WTC11 (cell line): ENCODE measurements around the gene AGPS. TPM values are rescaled to one million over a fixed set of nuclear protein-coding genes. Genes with fewer than 3 reads are reported as not detected.

Source experiments
- ATAC-seq: fragments of 200-7000 bp; cut with Tn5 transposase; 2 replicates; pipeline ENCODE4 v1.10.0; 2021; ENCODE audit warnings: mild to moderate bottlenecking, moderate library complexity
- CTCF ChIA-PET: fragments of 300-600 bp; sonication (Branson Sonifier 250); formaldehyde crosslinking; loops from one replicate; lab custom pipeline; 2021; ENCODE audit warnings: antibody characterized with exemption; lab: Charles Lee
- POLR2A ChIA-PET: fragments of 350-600 bp; sonication (Branson Sonifier 250); formaldehyde crosslinking; loops from one replicate; lab custom pipeline; 2021; ENCODE audit warnings: antibody characterized with exemption; lab: Charles Lee
- DNase-seq: peaks from one replicate; pipeline ENCODE4 v3.0.0; 2021; ENCODE audit warnings: low spot score
- H3K27ac Mint-ChIP-seq: 2 replicates; pipeline ENCODE4 v1.8.0; 2021; ENCODE audit warnings: mixed read lengths
- H3K27me3 Mint-ChIP-seq: 2 replicates; pipeline ENCODE4 v1.8.0; 2021; ENCODE audit warnings: low read depth, mild to moderate bottlenecking, moderate library complexity, mixed read lengths
- H3K36me3 Mint-ChIP-seq: 2 replicates; pipeline ENCODE4 v1.8.0; 2021; ENCODE audit warnings: mixed read lengths
- H3K4me1 Mint-ChIP-seq: 2 replicates; pipeline ENCODE4 v1.8.0; 2022; ENCODE audit warnings: mixed read lengths
- H3K4me3 Mint-ChIP-seq: 2 replicates; pipeline ENCODE4 v1.8.0; 2021; ENCODE audit warnings: mild to moderate bottlenecking, moderate library complexity, mixed read lengths
- H3K9me3 Mint-ChIP-seq: 2 replicates; pipeline ENCODE4 v1.8.0; 2021; ENCODE audit warnings: mixed read lengths
- AFF4 ChIP-seq: sonication (generic); formaldehyde crosslinking; IDR thresholded peaks from 2 replicates; pipeline ENCODE4 v1.8.1; 2023; ENCODE audit warnings: mild to moderate bottlenecking, missing genetic modification reagents, borderline replicate concordance
- ATF6 ChIP-seq: sonication (generic); formaldehyde crosslinking; IDR thresholded peaks from 2 replicates; pipeline ENCODE4 v1.8.1; 2023; ENCODE audit warnings: mild to moderate bottlenecking, missing genetic modification reagents
- CBFB ChIP-seq: sonication (generic); formaldehyde crosslinking; IDR thresholded peaks from 2 replicates; pipeline ENCODE4 v1.8.1; 2022; ENCODE audit warnings: mild to moderate bottlenecking, low read depth, missing genetic modification reagents
- EMX1 ChIP-seq: fragments of 250-450 bp; sonication (Bioruptor Pico); IDR thresholded peaks from 2 replicates; pipeline ENCODE4 v1.8.0; 2021; ENCODE audit warnings: mild to moderate bottlenecking
- ESRRA ChIP-seq: sonication (generic); formaldehyde crosslinking; IDR thresholded peaks from 2 replicates; pipeline ENCODE4 v1.8.1; 2022; ENCODE audit warnings: mild to moderate bottlenecking, missing genetic modification reagents, borderline replicate concordance
- ETV6 ChIP-seq: sonication (generic); formaldehyde crosslinking; IDR thresholded peaks from 2 replicates; pipeline ENCODE4 v1.8.1; 2022; ENCODE audit warnings: mild to moderate bottlenecking, missing genetic modification reagents
- GRHL2 ChIP-seq: fragments of 250-450 bp; sonication (Bioruptor Pico); IDR thresholded peaks from 2 replicates; pipeline ENCODE4 v1.8.0; 2022; ENCODE audit warnings: mild to moderate bottlenecking, moderate library complexity; ENCODE audit not compliant: insufficient replicate concordance, severe bottlenecking
- IRF2 ChIP-seq: sonication (generic); formaldehyde crosslinking; IDR thresholded peaks from 2 replicates; pipeline ENCODE4 v1.8.0; 2022; ENCODE audit warnings: low read depth, missing genetic modification reagents, borderline replicate concordance
- JAZF1 ChIP-seq: fragments of 250-450 bp; sonication (Bioruptor Pico); IDR thresholded peaks from 2 replicates; pipeline ENCODE4 v1.9.0; 2021; ENCODE audit warnings: moderate library complexity, mild to moderate bottlenecking, inconsistent platforms
- MAX ChIP-seq: sonication (generic); formaldehyde crosslinking; IDR thresholded peaks from 2 replicates; pipeline ENCODE4 v1.8.0; 2022; ENCODE audit warnings: mild to moderate bottlenecking, missing genetic modification reagents
- NFATC4 ChIP-seq: fragments of 250-450 bp; sonication (Bioruptor Pico); IDR thresholded peaks from 2 replicates; pipeline ENCODE4 v1.9.0; 2021; ENCODE audit warnings: mild to moderate bottlenecking
- NFE2L1 ChIP-seq: sonication (generic); formaldehyde crosslinking; IDR thresholded peaks from 2 replicates; pipeline ENCODE4 v1.8.1; 2023; ENCODE audit warnings: missing genetic modification reagents
- PRRX2 ChIP-seq: fragments of 250-450 bp; sonication (Bioruptor Pico); IDR thresholded peaks from 2 replicates; pipeline ENCODE4 v1.8.0; 2021; ENCODE audit warnings: mild to moderate bottlenecking
- STAT6 ChIP-seq: sonication (generic); formaldehyde crosslinking; conservative IDR thresholded peaks from 2 replicates; pipeline ENCODE4 v1.8.1; 2023; ENCODE audit warnings: mild to moderate bottlenecking, low read depth, missing genetic modification reagents, moderate library complexity
- TEAD4 ChIP-seq: sonication (generic); formaldehyde crosslinking; IDR thresholded peaks from 2 replicates; pipeline ENCODE4 v1.8.0; 2022; ENCODE audit warnings: mild to moderate bottlenecking, missing genetic modification reagents
- TP53 ChIP-seq: sonication (generic); formaldehyde crosslinking; IDR thresholded peaks from 2 replicates; pipeline ENCODE4 v1.8.1; 2023; ENCODE audit warnings: mild to moderate bottlenecking, missing genetic modification reagents
- ZNF416 ChIP-seq: fragments of 250-450 bp; sonication (Bioruptor Pico); IDR thresholded peaks from 2 replicates; pipeline ENCODE4 v1.9.0; 2021; ENCODE audit warnings: mild to moderate bottlenecking, inconsistent platforms
- ZNF425 ChIP-seq: fragments of 250-450 bp; sonication (Bioruptor Pico); conservative IDR thresholded peaks from 2 replicates; pipeline ENCODE4 v1.9.0; 2021; ENCODE audit warnings: mild to moderate bottlenecking
- ZNF532 ChIP-seq: fragments of 250-450 bp; sonication (Bioruptor Pico); IDR thresholded peaks from 2 replicates; pipeline ENCODE4 v1.9.0; 2021; ENCODE audit warnings: mild to moderate bottlenecking, borderline replicate concordance
- total RNA-seq: library from RNA; stranded (reverse); gene quantifications from 3 replicates; pipeline ENCODE4 v1.2.3, GENCODE V29; 2021

AGPS gene
- total RNA-seq, 1 experiment from 2014 or later = 60.8 TPM

GRCh38 chr2:177385151-177385550 is 7.4 kb upstream of the AGPS start:
- Mint-ChIP-seq H3K4me1 (peaks cover 10% of the 10 kb centered on the region), H3K4me3 (no peak overlapping the region), H3K27ac (no peak overlapping the region), H3K9me3 (no peaks in the 10 kb centered on the region), H3K27me3 (no peaks in the 10 kb centered on the region), H3K36me3 (no peaks in the 10 kb centered on the region)
- POLR2A ChIA-PET = no interaction called here
- no peak for ATAC-seq
- TF ChIP-seq NFATC4 (no peak), ZNF532 (CRISPR knock-in tag) (no peak), PRRX2 (CRISPR knock-in tag) (no peak), TEAD4 (CRISPR knock-in tag) (no peak), ETV6 (CRISPR knock-in tag) (no peak), ATF6 (CRISPR knock-in tag) (no peak), STAT6 (CRISPR knock-in tag) (no peak), MAX (no peak), TP53 (CRISPR knock-in tag) (no peak), CBFB (CRISPR knock-in tag) (no peak), EMX1 (CRISPR knock-in tag) (no peak), JAZF1 (CRISPR knock-in tag) (no peak)
- DNase-seq = no peak
- CTCF ChIA-PET = interaction anchor here (0.7 kb wide), 2 partner anchors 184 to 378 kb away, joined by 3 read pairs; no protein-coding TSS in a partner anchor

- peaks cover 28% of the 10 kb centered on the region for H3K4me1 Mint-ChIP-seq
- peaks cover 8% of the 10 kb centered on the region for H3K27me3 Mint-ChIP-seq
- H3K4me3 Mint-ChIP-seq = peak overlapping the region; percentile 93
- H3K36me3 Mint-ChIP-seq = no peaks in the 10 kb centered on the region
- H3K9me3 Mint-ChIP-seq = no peaks in the 10 kb centered on the region
- no peak for DNase-seq
- peak overlapping the region; percentile 57 for H3K27ac Mint-ChIP-seq
- ATAC-seq = no peak
- CTCF ChIA-PET = interaction anchor here (1.1 to 2.2 kb wide), 4 partner anchors 8 to 194 kb away, joined by 3 to 9 read pairs (median 4); no protein-coding TSS in a partner anchor
- POLR2A ChIA-PET = interaction anchor here (0.6 to 1.6 kb wide), 3 partner anchors 8 to 206 kb away, joined by 3 to 5 read pairs (median 4); partner anchors contain the start of gene NFE2L2
- TF ChIP-seq ZNF416 (CRISPR knock-in tag) = no peak
- no peak for TF ChIP-seq ESRRA (CRISPR knock-in tag)
- no peak for TF ChIP-seq NFE2L1 (CRISPR knock-in tag)
- TF ChIP-seq AFF4 (CRISPR knock-in tag) = no peak
- TF ChIP-seq GRHL2 (CRISPR knock-in tag) = no peak
- no peak for TF ChIP-seq IRF2 (CRISPR knock-in tag)
- TF ChIP-seq ZNF425 (CRISPR knock-in tag) = no peak
- TF ChIP-seq MAX = no peak
Observed at GRCh38 chr2:177391822-177392372, 676 bp upstream of the AGPS start.
